ENCODE measurements around the gene CORO1C.
A peak's percentile ranks its signal among the peaks of the same experiment; 100 is the strongest.

The CORO1C gene

DNA sequence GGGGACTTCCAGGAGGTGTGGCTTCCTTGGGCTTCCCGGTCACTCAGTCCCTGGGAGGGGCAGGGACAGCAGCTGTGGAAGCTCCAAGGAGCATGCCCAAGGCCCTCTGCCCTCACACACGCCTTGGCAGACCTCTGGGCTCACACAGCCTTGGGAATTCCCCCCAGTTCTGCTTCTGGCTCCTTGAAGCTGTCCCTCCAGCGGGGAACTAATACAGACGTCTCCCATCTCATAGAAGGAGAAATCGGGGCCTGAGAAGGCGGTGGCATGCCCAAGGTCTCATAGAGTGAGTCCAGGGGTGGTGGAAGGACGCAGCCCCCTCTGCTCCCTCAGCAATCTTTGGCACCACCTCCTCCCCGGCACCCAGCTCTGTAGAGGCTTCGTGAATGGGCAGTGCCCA lies 117.8 kb downstream of the CORO1C start:
- DNase-seq, result no peak

DNA sequence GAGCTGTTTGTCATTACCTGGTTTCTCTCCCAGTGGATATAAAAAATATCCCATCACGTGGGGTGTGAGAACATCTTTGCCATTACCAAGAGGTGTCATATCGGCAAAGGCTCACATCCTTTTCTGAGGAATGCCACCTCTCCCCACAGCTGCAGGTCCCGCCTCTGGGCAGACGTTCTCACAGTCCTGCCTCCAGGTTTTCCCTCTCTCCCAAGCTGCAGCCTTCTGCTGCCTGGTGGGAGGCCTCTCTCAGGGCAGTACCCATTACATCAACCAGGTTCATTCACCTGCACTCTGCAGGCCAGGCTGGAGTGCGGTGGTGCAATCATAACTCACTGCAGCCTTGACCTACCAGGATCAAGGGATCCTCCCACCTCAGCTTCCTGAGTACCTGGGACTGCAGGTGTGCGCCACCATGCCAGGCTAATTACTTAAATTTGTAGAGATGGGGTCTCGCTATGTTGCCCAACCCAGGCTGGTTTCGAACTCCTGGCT lies 118.5 kb downstream of the CORO1C start:
- DNase-seq, result no peak

DNA sequence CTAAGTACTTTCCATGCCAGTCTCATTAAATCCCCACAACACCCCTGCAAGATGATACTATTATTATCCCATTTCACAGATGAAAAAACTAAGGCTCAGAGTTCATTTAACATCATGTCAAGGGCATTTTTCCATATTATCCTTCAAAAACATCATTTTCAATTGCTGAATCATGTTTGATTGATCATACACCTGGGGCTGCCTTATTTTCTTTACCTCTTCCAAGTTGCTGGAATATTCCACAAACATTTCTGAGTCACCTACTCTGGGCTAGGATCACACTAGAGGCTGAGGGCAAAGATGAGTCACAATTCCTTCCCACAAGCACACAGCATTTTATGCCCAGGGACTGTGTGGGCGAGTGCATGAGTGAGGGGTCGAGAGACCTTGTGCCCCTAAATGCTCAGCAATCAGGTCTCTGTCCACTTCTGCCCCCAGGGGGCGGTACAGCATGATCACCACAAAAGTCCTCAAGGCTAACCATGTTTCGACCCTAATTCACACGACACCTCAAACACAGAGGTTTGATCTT lies 119.4 kb downstream of the CORO1C start:
- DNase-seq, result peak; percentile 85

DNA sequence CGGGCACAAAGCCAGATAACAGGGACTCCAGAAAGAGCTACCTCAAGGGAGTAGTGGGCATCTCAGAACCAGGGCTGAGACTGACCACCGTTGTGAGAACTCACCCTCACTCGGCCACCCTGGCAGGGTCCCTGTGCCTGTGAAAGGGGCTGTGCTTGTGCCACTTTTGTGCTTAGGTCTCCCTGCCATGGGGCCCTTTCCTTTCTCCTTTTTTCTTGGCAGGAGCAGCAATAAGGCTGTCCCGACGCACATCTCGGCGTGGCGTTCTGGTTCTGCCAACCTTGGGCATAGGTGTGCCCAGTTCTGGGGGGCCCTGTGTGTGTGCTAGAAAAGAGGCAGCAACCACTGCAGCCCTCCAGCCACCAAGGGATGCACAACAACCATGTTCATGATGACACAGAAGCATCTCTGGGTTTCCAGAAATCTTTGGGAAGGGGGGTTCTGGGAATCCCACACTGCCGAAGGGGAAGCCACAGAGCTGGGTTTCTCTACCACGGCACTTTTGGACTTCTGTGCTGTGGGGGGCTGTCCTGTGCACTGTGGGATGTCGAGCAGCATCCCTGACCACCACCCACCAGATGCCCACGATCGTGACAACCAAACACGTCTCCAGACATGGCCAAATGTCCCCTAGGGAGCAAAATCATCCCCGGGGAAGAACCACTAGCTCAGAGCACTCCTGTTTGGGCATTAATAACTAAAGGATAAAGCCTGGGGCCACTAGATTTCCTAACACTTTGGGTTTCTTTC lies 120.3 kb downstream of the CORO1C start:
- no peak for DNase-seq

DNA sequence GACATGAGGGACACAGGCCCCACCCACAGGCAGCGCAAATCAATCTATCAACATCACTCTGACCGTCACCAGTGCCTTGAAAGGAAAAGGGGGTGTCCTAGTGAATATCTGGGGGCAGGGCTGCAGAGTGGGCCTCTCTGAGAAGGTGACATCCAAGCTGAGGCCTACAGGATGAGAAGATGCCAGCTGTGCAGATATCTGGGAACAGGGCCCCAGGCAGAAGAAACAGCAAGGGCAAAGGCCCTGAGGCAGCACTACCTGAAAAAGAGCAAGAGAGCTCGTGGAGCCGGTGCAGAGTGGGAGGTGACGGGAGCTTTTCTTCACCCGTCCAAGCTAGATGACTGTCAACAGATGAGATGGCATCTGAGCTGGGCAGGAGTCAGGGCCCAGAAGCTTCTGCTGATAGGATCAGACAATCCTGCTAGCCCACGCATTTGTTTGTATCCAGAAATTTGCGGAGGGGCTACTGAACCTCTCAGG lies 120.9 kb downstream of the CORO1C start:
- DNase-seq, result no peak

DNA sequence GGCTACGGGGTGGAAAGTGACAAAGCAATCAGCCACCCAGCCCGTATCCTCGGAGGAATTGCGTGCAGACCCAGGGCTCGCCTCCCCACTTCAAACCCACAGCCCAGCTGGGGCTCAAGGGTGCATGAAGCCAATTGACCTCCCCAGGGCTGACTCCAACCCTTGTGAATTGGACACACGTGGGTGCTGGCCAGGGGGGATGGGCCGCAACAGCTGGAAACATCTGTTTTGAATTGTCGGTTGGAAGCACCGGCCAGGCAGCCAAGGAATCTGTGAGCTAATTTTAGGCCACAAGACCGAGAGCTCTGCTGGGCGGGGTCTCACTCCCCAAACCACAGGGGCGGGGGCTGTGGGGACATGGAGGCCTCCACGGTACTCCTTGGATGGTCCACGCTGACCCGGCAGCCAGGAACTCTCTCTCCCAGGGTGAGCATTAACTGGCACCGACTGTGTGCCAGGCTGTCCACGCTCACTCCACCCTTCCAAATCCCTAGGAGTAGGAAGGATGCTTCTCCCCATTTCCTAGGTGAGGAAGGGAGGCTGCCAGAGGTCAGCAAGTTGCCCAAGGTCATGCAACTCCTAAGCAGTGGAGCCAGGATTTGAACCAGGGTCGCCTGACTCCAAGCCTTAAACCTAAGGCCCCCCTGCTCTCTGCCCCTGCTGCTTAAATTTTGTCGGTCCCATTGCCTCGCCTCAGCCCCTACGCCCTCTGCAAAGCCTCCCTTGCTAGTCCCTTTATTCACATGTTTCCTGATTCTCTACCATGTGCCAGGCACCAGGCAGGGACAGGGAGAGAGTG lies 121.6 kb downstream of the CORO1C start:
- DNase-seq, result no peak

DNA sequence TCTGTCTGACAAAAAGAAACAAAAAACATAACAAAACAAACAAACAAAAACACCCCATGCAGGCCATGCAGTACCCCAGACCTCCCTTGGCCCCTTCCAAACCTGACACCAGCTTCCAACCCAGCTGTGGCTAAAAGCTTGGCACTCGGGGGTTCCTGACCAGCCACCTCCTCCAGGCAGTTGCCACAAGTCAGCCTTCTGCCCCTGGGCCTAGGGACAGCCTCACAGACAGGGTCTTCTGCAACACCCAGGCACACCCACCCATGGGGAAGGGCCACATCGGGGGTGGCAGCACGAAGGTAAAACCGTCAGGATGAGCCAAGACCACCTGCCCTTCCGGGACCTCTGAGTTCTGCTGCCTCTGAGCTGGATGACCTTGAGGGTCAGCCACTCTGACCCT lies 122.7 kb downstream of the CORO1C start:
- no peak for DNase-seq

DNA sequence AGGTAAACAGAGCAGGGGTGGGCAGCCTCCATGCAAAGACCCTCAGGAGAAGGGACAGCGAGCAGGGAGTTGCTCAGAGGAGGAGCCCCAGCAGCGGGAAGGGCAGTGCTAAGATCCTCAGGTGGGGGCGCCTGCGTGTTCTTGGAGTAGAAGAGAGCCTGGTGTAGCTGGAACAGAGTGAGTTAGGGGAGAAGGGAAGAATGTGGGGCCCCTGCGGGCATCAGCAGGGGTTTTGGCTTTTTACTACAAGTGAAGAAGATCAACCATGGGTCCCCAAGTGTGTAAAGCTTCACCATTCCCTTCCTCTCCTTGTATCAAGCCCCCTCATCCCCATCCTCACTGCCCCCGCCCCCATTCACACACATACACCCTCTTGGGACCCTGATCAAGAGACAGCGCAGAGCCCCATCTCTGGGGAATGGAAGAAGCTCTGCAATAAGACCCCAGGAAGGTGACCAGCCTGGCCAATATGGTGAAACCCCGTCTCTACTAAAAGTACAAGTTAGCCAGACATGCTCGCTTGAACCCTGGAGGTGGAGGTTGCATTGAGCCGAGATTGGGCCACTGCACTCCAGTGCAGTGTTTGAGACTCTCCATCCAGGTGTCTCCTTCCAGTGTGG lies 123.2 kb downstream of the CORO1C start:
- no peak for DNase-seq

DNA sequence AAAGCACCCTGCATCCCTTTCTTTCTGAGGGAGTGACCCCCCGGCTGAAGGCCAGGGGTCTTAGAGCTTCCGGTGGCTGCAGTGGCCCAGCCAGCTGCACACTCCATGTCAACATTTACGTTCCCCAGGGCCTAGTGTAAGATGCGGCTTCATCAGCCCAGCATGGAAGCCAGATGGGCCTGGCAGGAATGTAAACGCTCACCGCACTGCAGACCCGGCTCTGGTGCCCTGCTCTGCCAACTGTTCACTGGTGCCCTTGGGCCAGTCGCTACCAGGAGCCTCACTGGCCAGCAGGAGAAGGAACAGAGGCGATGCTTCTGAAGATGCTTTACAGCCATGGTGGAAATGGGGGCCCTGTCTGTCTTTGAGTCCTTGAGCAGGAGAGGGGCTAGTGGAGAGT lies 124.8 kb downstream of the CORO1C start:
- DNase-seq, result no peak

DNA sequence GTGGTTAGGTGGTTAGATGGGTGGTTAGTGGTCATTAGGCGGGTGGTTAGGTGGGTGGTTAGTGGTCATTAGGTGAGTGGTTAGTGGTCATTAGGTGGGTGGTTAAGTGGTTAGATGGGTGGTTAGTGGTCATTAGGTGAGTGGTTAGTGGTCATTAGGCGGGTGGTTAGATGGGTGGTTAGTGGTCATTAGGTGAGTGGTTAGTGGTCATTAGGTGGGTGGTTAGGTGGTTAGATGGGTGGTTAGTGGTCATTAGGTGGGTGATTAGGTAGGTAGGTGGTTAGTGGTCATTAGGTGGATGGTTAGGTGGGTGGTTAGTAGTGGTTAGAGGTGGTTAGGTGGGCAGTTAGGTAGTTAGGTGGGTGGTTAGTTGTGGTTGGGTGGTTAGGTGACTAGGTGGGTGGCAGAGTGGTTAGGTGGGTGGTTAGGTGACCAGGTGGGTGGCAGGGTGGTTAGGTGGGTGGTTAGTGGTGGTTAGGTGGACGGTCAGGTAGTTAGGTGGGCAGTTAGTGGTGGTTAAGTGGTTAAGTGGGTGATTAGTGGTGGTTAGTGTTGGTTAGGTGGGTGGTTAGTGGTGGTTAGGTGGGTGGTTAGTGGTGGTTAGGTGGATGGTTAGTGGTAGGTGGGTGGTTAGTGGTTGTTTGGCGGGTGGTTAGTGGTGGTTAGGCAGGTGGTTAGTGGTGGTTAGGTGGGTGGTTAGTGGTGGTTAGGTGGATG lies 125.5 kb downstream of the CORO1C start:
- no peak for DNase-seq

DNA sequence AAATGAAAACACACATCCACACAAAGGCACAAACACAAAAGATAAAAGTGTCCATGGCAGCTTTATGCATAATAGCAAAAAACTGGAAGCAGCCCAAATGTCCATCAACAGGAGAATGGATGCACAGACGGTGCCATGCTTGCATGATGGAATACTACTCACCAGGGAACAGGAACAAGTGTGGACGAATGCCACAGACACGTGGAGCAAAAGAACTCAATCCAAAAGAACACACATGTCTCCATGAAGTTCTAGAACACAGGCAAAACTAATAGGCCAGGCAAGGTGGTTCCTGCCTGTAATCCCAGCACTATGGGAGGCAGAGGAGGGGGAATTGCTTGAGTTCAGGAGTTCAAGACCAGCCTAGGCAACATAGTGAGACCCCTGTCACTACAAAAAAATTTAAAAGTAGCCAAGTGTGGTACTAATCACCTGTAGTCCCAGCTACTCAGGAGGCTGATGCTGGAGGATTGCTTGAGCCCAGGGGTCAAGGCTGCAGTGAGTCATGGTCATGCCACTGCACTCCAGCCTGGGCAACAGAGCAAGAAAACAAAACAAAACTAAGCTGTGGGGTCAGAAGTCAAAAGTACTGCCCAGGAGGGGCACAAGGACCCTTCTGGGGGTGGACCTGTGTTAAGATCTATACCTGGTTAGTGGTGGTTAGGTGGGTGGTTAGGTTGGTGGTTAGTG lies 126.2 kb downstream of the CORO1C start:
- no peak for DNase-seq

DNA sequence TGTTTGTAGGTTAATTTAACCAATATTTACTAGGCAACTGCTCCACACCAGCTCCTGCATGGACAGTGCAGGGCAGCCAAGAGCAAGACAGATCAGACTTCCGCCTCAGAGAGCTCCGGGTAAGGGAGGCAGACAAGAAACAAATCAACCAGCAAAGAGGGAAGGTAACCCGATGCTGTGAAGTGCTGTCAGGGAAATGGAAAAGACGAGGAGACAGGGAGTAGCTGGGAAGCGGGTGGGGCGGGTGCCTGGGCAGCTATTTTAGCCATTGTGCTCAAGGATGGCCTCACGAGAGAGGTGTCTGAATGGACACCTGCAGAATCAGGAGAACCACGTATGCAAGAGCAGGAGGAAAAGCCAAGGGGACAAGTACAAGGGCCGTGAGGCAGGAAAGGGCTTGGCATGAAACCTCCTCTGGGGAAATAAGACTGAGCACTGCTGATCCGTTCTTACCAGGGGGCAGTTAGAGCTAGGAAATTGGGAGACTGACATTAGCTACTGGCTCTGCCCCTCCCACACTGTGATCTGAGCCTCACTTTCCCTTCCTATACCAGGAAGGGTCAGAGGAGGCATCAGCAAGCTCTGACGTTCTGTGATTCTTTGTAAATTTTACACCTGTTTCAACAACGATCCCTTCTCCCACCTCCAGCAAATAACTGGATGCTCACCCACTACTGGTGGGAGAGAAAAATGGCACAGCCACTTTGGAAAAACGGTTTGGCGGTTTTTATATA lies 126.9 kb downstream of the CORO1C start:
- DNase-seq, result no peak

DNA sequence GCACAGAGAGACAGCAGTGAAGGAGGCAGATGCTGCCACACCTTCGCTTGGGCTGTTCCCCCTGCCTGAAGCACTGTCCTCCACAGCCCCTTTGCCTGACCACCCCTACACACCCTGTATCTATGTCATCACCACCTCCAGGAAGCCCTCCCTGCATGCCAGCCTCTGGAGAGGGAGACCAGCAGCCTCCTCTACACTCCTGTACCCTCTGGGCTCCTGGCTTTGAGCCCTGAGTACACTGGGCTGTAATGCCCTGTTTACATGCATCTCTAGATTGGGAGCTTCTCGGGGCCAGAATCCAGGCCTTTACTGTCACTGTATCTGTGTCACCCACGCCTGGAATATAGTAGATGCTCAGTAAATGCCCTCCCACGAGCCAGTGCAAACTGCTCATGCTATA lies 127.6 kb downstream of the CORO1C start:
- DNase-seq, result no peak

DNA sequence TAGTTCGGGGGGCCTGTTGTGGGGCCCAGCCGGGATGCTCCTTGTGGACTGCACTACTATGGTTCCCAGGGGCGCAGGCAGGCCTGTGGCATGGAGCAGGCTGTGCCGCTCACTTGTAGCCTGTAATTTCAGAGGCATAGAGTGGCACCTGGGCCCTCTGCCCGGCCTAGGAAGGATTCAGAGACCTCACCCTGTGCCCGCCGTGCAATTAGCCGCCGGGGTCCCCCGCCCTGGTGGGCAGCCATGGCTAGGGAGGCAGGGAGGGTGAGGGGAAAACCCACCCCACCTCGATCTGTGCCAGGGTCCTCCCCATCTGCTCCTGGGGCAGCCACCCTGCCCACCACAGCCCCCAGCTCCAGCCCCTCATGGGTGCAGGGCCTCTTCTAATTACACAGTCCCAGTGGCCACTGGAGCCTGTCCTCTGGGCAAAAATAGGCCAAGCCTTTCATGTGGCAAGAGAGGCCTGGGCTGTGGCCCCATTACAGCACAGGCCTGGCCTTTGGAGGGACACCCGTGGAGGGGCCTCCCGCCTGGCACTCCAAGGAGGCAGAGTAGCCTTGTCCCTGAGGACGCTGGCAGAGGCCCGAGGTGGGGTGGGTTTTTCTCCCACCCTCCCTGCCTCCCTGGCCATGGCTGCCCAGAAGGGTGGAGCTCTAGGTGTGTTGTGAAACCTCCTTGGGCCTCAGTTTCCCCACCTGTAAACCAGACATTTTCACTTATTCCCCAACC lies 128.2 kb downstream of the CORO1C start:
- no peak for DNase-seq

DNA sequence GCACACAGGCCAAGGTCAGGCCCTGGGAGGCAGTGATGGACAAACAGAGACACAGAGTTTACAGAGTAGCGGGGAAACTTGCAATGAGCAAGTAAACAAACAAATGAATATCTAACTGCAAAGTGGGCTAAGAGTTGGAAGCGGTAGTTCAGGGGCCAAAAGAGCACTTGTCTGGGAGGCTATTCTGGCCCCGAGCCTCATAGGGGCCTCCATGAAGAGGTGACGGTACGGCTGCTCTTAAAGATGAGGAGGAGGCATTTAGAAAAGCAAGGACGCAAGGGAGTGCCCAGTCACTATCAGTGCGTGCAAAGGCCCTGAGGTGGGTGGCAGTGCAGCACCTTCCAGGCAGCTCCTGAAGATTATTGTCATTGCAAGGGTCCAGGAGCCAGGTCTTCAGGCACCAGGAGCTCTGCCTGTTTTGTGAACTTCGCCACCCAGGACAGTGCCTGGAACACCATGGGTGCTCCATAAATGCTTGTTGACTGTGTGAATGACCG lies 129.1 kb downstream of the CORO1C start:
- DNase-seq, result no peak

DNA sequence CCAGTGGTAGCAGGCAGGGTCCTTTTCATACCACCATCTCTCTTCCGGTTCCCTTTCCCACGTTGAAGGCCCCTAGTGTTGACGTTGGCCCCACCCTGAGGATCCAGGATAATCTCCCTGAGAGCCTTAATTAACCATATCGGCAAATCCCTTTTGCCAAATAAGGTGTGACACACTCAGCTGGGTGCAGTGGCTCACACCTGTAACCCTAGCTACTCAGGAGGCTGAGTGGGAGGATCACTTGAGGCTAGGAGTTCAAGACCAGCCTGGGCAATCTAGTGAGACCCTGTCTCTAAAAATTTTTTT lies 130.7 kb downstream of the CORO1C start:
- DNase-seq, result no peak

DNA sequence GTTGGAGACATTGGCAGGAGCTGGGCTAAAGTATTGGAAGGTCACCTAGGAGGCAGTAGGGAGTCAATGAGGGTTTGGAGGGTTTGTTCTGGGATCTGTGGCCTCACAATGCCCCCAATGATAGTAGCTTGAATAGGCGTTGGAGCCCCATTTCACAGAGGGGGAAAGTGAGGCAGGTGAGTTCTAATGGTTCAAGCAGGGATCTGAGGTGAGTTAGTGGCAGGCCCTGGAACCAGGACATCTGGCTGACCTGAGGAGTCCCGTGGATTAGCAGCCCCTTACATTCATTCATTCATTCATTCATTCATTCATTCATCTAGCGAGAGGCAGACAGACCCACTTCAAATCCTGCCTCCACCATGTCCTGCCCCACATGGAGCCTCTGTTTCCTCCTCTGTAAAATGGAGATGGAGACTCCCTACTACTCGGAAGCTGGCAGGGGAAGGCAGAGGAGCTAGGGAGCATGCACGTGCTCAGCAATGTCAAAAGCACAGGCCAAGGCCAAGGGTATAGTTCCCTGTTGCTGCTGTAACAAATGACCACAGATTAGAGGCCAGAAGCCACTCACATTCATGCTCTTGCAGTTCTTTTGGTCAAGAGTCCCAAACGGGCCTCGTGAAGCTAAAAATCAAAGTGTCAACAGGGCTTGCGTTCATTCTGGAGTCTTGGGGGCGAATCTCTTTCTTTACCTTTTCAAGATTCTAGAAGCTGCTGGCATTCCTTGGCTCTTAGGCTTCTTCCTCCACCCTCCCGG lies 131.2 kb downstream of the CORO1C start:
- DNase-seq, result no peak

DNA sequence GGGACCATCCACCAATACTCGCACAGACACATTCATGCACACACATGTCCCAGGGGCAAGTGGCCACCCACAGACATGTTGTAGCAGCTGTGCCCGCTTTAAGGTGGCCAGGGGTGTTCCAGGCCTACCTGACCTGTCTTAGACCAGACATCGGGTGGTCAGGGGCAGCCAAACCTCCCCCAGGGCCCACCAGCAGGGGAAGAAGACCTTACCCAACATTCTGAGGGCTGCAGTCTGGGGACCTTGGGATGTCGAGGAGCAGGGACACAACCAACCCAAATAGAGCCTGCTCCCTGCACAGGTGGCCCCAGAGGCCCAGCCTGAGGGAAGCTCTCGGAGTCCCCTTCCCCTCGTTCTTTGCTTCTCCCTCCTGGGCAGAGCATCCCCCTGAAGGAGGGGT lies 131.8 kb downstream of the CORO1C start:
- no peak for DNase-seq

DNA sequence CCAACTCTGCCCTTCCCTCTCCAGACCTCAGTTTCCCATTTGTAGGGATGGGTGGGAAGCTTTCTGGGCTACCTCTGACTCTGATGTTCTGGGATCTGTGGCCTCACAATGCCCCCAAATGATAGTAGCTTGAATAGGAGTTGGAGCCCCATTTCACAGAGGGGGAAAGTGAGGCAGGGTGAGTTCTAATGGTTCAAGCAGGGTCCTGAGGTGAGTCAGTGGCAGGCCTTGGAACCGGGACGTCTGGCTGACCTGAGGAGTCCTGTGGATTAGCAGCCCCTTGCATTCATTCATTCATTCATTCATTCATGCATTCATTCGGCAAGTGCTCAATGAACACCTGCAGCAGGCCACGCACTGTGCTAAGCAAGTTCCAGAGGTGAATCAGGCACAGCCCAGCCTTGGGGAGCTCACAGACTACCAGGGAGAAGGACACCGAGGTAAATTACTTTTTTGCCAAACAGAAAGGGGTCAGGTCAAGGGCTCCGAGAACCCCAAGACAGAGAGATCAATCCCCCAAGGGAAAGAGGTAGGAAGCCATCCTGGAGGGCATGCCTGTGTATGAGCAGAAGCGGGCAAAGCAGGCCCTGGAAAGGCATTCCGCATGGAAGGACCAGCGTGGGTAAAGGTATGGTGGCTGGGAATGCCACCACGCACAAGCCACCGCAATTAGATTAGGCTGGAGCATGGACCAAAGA lies 132.6 kb downstream of the CORO1C start:
- no peak for DNase-seq

Data from activated effector memory CD4-positive, alpha-beta T cell treated with anti-CD3 and anti-CD28 coated beads, Interleukin-2, amount 50 U/mL, for 16 hours (primary cell).